Activated B cell treated with CpG ODN at 0.5 μM for 24 hours (primary cell): ENCODE results near the gene PDZRN3. TPM values are rescaled to one million over a fixed set of nuclear protein-coding genes. Genes with fewer than 3 reads are reported as not detected.

Experiments used
- ATAC-seq: fragments of 200-7000 bp; cut with Tn5 transposase; one replicate; pipeline ENCODE4 v1.10.0; 2021; ENCODE audit warnings: low read depth, mild to moderate bottlenecking, moderate library complexity
- CTCF ChIA-PET: fragments of 350-600 bp; sonication (Branson Sonifier 250); formaldehyde crosslinking; loops from one replicate; lab custom pipeline; 2021; ENCODE audit warnings: antibody characterized with exemption; lab: Charles Lee
- POLR2A ChIA-PET: fragments of 350-600 bp; sonication (Branson Sonifier 250); formaldehyde crosslinking; loops from one replicate; lab custom pipeline; 2021; ENCODE audit warnings: antibody characterized with exemption; lab: Charles Lee
- DNase-seq: peaks from one replicate; pipeline ENCODE4 v3.0.0; 2022
- H3K27ac Mint-ChIP-seq: one replicate; pipeline ENCODE4 v1.8.0; 2020; ENCODE audit warnings: mixed read lengths
- H3K27me3 Mint-ChIP-seq: one replicate; pipeline ENCODE4 v1.8.0; 2021; ENCODE audit warnings: mixed read lengths
- H3K36me3 Mint-ChIP-seq: one replicate; pipeline ENCODE4 v1.8.0; 2021; ENCODE audit warnings: low read depth, mixed read lengths
- H3K4me1 Mint-ChIP-seq: one replicate; pipeline ENCODE4 v1.8.0; 2021; ENCODE audit warnings: mixed read lengths
- H3K4me3 Mint-ChIP-seq: one replicate; pipeline ENCODE4 v1.8.0; 2020; ENCODE audit warnings: mild to moderate bottlenecking, mixed read lengths
- H3K9me3 Mint-ChIP-seq: one replicate; pipeline ENCODE4 v1.8.0; 2020; ENCODE audit warnings: mixed read lengths
- CTCF ChIP-seq: fragments of 200-600 bp; IDR thresholded peaks from one replicate; pipeline ENCODE4 v1.8.0; 2022; ENCODE audit warnings: antibody characterized with exemption, mild to moderate bottlenecking
- intact Hi-C: fragments of 100-400 bp; cut with micrococcal nuclease; formaldehyde crosslinking; loops from one replicate; pipeline ENCODE4 v1.15.1; 2024
- total RNA-seq: library from RNA; stranded (reverse); gene quantifications from 2 replicates; pipeline ENCODE4 v1.2.3, GENCODE V29; 2022

The PDZRN3 gene
- total RNA-seq, 1 donor from 2014 or later = not detected

- Mint-ChIP-seq H3K27ac (no peak overlapping the region), H3K9me3 (peaks cover 3% of the 10 kb centered on the region), H3K4me1 (no peaks in the 10 kb centered on the region), H3K36me3 (no peaks in the 10 kb centered on the region), H3K27me3 (no peaks in the 10 kb centered on the region), H3K4me3 (no peak overlapping the region)
- TF ChIP-seq CTCF = no peak
- intact Hi-C loops = no loop called here
- CTCF ChIA-PET = no interaction called here
- ATAC-seq (no peak), DNase-seq (no peak)
- POLR2A ChIA-PET = no interaction called here
These were observed 235.5 kb downstream of the PDZRN3 start for GRCh38 chr3:73389117-73389813.

- CTCF ChIA-PET = no interaction called here
- Mint-ChIP-seq H3K36me3 (no peaks in the 10 kb centered on the region), H3K4me1 (no peaks in the 10 kb centered on the region), H3K4me3 (no peak overlapping the region), H3K27me3 (no peaks in the 10 kb centered on the region), H3K9me3 (peaks cover 3% of the 10 kb centered on the region), H3K27ac (no peak overlapping the region)
- no peak for TF ChIP-seq CTCF
- ATAC-seq (no peak), DNase-seq (no peak)
- intact Hi-C loops = no loop called here
- POLR2A ChIA-PET = no interaction called here
These were observed 239.2 kb downstream of the PDZRN3 start for GRCh38 chr3:73385568-73385967.

- no peaks in the 10 kb centered on the region for H3K4me1 Mint-ChIP-seq
- no peak overlapping the region for H3K4me3 Mint-ChIP-seq
- ChIA-PET POLR2A (no interaction called here), CTCF (no interaction called here)
- DNase-seq (no peak), ATAC-seq (no peak)
- H3K27me3 Mint-ChIP-seq = no peaks in the 10 kb centered on the region
- intact Hi-C loops = no loop called here
- no peaks in the 10 kb centered on the region for H3K36me3 Mint-ChIP-seq
- H3K9me3 Mint-ChIP-seq = peaks cover 3% of the 10 kb centered on the region
- TF ChIP-seq CTCF = no peak
- H3K27ac Mint-ChIP-seq = no peak overlapping the region
These were observed 240.4 kb downstream of the PDZRN3 start for GRCh38 chr3:73384091-73384906.

GRCh38 chr3:73383470-73384049, 241.2 kb downstream of the PDZRN3 start:
- Mint-ChIP-seq H3K36me3 (no peaks in the 10 kb centered on the region), H3K27me3 (no peaks in the 10 kb centered on the region), H3K4me3 (no peak overlapping the region), H3K4me1 (no peaks in the 10 kb centered on the region), H3K9me3 (peaks cover 3% of the 10 kb centered on the region), H3K27ac (no peak overlapping the region)
- POLR2A ChIA-PET = no interaction called here
- DNase-seq (no peak), ATAC-seq (no peak)
- CTCF ChIA-PET = no interaction called here
- intact Hi-C loops = no loop called here
- TF ChIP-seq CTCF = no peak

- TF ChIP-seq CTCF = no peak
- ATAC-seq (no peak), DNase-seq (no peak)
- ChIA-PET CTCF (no interaction called here), POLR2A (no interaction called here)
- Mint-ChIP-seq H3K4me1 (no peaks in the 10 kb centered on the region), H3K36me3 (no peaks in the 10 kb centered on the region), H3K27me3 (no peaks in the 10 kb centered on the region), H3K27ac (no peak overlapping the region), H3K9me3 (peaks cover 3% of the 10 kb centered on the region), H3K4me3 (no peak overlapping the region)
- intact Hi-C loops = no loop called here
These were observed 243.2 kb downstream of the PDZRN3 start for GRCh38 chr3:73381551-73381950.
